ENCODE data around the gene ALAD.

ALAD gene

DNA sequence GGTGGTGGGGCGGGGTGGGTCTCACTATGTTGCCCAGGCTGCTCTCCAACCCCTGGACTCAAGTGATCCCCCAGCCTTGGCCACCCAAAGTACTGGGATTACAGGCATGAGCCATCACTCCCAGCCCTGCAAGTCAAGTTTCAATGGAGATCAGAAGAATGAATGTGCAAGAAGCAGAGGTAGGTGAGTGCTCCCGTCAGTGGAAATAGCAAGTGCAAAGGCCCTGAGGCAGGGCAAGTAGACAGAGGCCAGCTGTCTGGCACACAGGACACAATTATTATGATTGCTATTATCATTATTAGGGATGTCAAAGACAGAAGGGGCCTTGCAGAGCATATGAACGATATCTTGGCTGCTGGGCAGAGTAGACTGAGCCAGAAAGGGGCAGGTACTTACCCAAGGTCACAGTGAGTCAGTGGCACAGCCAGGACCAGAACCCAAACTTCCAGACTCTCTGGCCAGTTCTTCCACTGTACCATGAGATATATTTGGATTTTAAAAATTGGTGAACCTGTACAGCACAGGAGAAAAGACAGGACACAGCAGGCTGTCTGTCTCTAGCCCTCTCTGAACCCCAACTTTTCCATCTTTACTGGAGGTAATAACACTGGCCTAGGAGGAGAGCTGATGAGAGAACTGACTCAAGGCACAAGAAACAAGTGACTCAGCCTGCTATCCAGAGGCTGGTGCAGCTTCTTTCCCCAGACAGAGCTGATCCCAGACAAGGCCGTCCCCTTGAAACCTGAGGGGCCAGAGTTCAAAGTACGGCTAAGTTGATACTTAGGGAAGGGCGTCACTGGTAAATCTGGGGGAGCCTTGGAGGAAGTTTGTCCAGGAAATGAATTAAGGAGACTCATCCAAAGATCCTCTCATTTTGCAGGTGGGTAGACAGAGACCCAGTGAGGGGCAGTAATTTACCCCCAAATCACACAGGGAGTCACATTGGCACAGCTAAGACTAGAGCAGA, 25.7 kb downstream of the ALAD start:
- POLR2A ChIA-PET = no interaction called here
- CTCF ChIA-PET = interaction anchor here (0.9 to 1.8 kb wide), 5 partner anchors 14 to 33 kb away, joined by 3 to 6 read pairs (median 3); partner anchors contain the start of genes ALAD and BSPRY
- TF ChIP-seq, protein P1, sequence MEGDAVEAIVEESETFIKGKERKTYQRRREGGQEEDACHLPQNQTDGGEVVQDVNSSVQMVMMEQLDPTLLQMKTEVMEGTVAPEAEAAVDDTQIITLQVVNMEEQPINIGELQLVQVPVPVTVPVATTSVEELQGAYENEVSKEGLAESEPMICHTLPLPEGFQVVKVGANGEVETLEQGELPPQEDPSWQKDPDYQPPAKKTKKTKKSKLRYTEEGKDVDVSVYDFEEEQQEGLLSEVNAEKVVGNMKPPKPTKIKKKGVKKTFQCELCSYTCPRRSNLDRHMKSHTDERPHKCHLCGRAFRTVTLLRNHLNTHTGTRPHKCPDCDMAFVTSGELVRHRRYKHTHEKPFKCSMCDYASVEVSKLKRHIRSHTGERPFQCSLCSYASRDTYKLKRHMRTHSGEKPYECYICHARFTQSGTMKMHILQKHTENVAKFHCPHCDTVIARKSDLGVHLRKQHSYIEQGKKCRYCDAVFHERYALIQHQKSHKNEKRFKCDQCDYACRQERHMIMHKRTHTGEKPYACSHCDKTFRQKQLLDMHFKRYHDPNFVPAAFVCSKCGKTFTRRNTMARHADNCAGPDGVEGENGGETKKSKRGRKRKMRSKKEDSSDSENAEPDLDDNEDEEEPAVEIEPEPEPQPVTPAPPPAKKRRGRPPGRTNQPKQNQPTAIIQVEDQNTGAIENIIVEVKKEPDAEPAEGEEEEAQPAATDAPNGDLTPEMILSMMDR (IDR thresholded peaks at IDR 0.05; ENCODE audit: control extremely low read depth, extremely low read depth, low read depth, missing control alignments) = no peak
- DNase-seq (ENCODE audit: extremely low spot score) = no peak

GRCh38 chr9:113373676-113374392, 27.2 kb downstream of the ALAD start:
- no peak for DNase-seq (ENCODE audit: extremely low spot score)
- POLR2A ChIA-PET = no interaction called here
- TF ChIP-seq, protein P1 (IDR thresholded peaks at IDR 0.05; ENCODE audit: control extremely low read depth, extremely low read depth, low read depth, missing control alignments) = no peak
- CTCF ChIA-PET = interaction anchor here (1.0 to 2.5 kb wide), 5 partner anchors 9 to 32 kb away, joined by 3 to 7 read pairs (median 3); no protein-coding TSS in a partner anchor

- ChIA-PET POLR2A (no interaction called here), CTCF (interaction anchor here (1.0 to 2.5 kb wide), 5 partner anchors 10 to 33 kb away, joined by 3 to 7 read pairs (median 3); no protein-coding TSS in a partner anchor)
- TF ChIP-seq, protein P1 (IDR thresholded peaks at IDR 0.05; ENCODE audit: control extremely low read depth, extremely low read depth, low read depth, missing control alignments) = no peak
- DNase-seq (ENCODE audit: extremely low spot score) = no peak
These were observed 27.8 kb downstream of the ALAD start for GRCh38 chr9:113373256-113373655.

DNA sequence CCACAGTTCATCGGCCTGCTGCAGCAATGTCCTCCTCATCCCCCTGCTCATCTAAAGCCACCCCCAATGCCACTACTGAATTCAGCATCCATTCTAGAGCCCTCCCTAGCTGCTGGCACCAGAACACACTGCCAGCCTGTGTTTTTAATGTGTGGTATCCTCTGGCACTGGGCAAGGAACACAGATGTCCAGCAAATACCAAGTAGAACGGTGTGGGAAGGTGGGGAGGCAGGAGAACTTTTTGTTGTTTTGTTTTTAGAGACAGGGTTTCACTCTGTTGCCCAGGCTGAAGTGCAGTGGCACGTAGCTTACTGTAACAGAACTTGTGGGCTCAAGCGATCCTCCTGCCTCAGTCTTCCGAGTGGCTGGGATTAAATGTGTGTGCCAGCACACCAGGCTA, 29.0 kb downstream of the ALAD start:
- TF ChIP-seq, protein P1 (IDR thresholded peaks at IDR 0.05; ENCODE audit: control extremely low read depth, extremely low read depth, low read depth, missing control alignments) = no peak
- ChIA-PET POLR2A (no interaction called here), CTCF (interaction anchor here (0.8 to 2.5 kb wide), 4 partner anchors 11 to 34 kb away, joined by 3 to 7 read pairs (median 4); partner anchors contain the start of gene ALAD)
- DNase-seq (ENCODE audit: extremely low spot score) = no peak

GRCh38 chr9:113370806-113371325, 30.2 kb downstream of the ALAD start:
- ChIA-PET CTCF (interaction anchor here (0.8 to 1.9 kb wide), 5 partner anchors 20 to 59 kb away, joined by 3 to 6 read pairs (median 3); no protein-coding TSS in a partner anchor), POLR2A (no interaction called here)
- no peak for DNase-seq (ENCODE audit: extremely low spot score)
- TF ChIP-seq, protein P1 (IDR thresholded peaks at IDR 0.05; ENCODE audit: control extremely low read depth, extremely low read depth, low read depth, missing control alignments) = no peak

GRCh38 chr9:113369855-113370140, 31.3 kb downstream of the ALAD start:
- CTCF ChIA-PET = interaction anchor here (1.2 to 1.9 kb wide), 2 partner anchors 18 to 29 kb away, joined by 3 to 6 read pairs; no protein-coding TSS in a partner anchor
- POLR2A ChIA-PET = no interaction called here
- TF ChIP-seq, protein P1 (IDR thresholded peaks at IDR 0.05; ENCODE audit: control extremely low read depth, extremely low read depth, low read depth, missing control alignments) = no peak
- DNase-seq (ENCODE audit: extremely low spot score) = no peak
